ENCODE measurements around the gene CLRN3.
A peak's percentile ranks its signal among the peaks of the same experiment; 100 is the strongest.

CLRN3 gene

DNA sequence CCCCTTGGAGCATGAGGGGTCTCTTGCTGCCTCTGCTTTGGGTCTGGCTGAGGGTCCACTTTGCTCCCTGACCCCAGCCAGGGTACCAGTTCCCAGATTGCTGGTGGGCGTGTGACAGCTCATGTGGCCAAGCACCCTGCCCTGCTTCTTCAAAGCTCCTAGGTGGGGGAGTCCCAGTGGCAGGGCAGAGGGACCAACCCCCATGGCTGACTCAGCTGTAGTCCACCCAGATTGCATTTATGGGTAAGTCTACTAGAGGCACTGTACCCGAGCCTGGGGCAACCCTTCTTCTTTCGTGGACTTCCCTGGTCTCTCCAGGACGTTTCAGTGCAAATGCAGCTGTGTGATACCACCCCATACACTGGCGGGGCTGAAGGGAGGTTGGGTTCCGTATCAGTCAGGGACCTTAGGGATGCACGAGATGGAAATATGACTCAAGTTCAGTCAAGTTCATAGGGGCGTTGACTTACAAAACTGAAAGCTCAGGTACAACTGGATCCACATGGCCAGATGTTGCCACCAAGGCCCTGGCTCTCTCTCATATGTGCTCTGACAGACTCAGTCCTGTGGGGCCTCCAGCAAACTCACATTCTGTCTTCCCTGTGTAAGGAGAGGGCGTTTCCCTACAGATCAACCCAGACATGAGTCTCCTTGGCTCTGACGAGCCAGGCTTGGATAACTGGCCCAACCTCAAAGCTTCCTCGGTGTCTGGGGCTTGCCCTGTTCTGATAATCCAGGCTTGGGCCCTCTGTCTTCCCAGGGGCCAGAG is 27.7 kb upstream of the CLRN3 start:
- TF ChIP-seq, protein P1, sequence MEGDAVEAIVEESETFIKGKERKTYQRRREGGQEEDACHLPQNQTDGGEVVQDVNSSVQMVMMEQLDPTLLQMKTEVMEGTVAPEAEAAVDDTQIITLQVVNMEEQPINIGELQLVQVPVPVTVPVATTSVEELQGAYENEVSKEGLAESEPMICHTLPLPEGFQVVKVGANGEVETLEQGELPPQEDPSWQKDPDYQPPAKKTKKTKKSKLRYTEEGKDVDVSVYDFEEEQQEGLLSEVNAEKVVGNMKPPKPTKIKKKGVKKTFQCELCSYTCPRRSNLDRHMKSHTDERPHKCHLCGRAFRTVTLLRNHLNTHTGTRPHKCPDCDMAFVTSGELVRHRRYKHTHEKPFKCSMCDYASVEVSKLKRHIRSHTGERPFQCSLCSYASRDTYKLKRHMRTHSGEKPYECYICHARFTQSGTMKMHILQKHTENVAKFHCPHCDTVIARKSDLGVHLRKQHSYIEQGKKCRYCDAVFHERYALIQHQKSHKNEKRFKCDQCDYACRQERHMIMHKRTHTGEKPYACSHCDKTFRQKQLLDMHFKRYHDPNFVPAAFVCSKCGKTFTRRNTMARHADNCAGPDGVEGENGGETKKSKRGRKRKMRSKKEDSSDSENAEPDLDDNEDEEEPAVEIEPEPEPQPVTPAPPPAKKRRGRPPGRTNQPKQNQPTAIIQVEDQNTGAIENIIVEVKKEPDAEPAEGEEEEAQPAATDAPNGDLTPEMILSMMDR (IDR thresholded peaks at IDR 0.05; ENCODE audit: low read depth, low read length), result no peak
- H3K4me3 ChIP-seq (ENCODE audit: low read depth, low read length), result no peak overlapping the region
- no peak for DNase-seq (ENCODE audit: low read depth, low spot score)
- in situ Hi-C loops (cut with HindIII; ENCODE audit: low sequenced_read_pairs), result no loop called here

DNA sequence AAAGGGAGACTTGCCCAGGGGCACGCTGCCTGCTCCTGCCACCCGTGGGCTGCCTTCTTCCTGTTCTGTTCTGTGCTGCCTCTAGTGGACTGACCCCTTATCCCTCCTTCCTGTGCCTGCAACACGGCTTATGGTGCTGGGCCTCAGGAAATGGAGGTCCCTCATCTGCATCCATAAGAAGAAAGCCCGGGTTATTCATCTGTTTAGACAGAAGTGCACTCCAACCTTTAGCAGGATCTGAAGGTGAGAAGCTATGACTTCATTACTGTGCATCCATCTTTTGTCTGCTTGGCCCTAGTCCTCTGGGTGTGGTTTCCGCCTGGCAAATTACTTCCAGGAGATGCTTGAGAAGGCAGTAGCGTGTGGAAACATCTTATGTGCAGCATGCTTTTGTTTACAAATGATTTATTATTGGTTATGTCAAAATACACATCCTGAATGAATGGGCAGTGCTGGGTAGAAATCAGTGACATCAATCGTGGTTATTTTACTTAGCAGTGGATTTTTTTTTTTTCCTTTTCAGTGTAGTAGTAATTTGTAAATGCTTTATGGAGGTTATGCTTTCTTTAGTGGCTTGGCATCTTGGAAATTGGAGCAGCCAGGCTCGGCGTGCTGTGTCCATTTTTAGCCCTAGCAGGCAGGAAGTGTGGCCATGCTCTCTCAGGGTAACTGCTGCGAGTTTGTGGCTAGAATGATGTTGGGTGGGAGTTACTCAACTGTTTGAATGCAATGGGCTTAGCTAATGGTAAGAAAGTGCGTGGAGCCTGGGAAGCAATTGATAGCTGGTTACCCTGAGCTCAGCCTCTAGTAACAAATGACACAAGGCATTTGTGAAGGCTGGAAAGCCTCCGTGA is 26.9 kb upstream of the CLRN3 start:
- in situ Hi-C loops (cut with HindIII; ENCODE audit: low sequenced_read_pairs), result no loop called here
- DNase-seq (ENCODE audit: low read depth, low spot score), result peak; percentile 77
- no peak overlapping the region for H3K4me3 ChIP-seq (ENCODE audit: low read depth, low read length)
- TF ChIP-seq, protein P1 (IDR thresholded peaks at IDR 0.05; ENCODE audit: low read depth, low read length), result peak; percentile 36

DNA sequence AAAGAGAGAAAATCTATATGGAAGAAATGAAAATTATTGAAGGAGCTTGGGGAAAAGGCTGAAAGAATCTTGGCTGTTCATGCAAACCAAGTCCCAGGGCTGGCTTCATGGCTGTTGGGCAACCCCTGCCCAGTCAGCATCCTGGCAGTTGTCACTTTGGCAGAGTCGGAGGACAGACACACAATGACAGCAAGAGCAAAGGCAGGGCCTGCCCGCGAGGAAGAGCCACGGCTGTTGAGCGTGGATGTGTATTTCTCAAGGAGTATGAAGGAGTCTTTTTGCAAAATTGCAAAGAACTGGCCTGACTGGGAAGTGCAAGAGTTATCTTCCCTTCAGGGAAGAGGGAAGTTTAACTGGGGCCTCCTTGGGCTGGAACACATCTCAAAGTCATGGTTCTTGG is 25.8 kb upstream of the CLRN3 start:
- TF ChIP-seq, protein P1 (IDR thresholded peaks at IDR 0.05; ENCODE audit: low read depth, low read length), result no peak
- no peak for DNase-seq (ENCODE audit: low read depth, low spot score)
- in situ Hi-C loops (cut with HindIII; ENCODE audit: low sequenced_read_pairs), result no loop called here
- no peak overlapping the region for H3K4me3 ChIP-seq (ENCODE audit: low read depth, low read length)

DNA sequence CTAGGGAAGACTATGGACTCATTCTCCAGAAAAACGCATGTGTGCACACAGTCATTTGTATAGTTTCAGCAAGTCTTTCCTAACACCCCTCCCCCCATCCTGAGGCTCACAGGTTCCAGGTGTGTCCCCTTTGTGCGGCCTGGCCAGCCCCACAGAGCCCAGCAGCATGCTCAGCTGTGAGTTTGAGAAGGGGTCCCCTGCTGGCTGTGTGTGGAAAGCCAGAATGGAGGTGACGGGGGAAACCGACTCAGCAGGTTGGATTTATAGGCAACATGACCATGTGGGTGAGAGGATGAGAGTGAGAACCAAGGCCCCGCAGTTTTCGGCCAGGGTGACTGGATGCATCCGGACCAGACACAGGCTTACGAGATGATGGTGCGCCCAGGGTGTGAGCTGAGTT is 24.1 kb upstream of the CLRN3 start:
- in situ Hi-C loops (cut with HindIII; ENCODE audit: low sequenced_read_pairs), result no loop called here
- TF ChIP-seq, protein P1 (IDR thresholded peaks at IDR 0.05; ENCODE audit: low read depth, low read length), result no peak
- DNase-seq (ENCODE audit: low read depth, low spot score), result no peak
- no peak overlapping the region for H3K4me3 ChIP-seq (ENCODE audit: low read depth, low read length)

DNA sequence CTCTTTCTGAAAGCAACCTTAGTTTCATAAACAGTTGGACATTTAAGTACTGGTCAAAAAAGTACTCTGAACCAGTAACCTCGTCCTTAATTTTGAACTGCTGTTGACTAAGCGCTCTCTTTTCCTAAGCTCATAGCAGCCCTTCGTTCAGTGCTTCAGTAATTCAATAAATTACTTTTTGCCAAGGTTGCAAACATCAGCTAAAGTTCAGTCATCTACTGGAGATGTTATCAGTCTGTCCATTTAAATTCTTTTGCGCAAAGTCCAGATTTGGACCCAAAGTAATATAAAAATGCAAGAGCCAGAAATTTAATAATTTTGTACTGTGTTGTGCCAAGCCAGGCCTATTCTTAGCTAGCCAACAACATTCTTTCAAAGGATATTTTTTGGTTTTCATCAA is 22.6 kb upstream of the CLRN3 start:
- TF ChIP-seq, protein P1 (IDR thresholded peaks at IDR 0.05; ENCODE audit: low read depth, low read length), result no peak
- in situ Hi-C loops (cut with HindIII; ENCODE audit: low sequenced_read_pairs), result no loop called here
- H3K4me3 ChIP-seq (ENCODE audit: low read depth, low read length), result no peak overlapping the region
- no peak for DNase-seq (ENCODE audit: low read depth, low spot score)

DNA sequence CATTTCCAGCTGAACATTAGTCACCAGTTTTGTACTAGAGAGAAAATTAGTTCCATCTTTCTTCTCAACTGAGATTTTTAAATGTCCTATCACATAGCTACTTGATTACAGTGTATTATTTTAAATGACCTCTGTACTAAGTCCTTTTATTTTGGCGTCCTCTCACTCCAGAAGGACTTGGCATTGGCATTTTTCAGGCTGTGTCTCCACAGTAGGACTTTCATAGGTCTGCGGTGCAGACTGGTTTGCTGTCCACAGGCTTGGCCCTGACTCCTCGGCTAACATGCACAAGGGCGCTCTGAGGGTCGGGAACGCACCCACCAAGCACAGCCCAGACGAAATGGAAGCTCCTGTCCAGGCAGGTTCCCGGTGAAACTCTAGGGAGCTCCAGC is 20.6 kb upstream of the CLRN3 start:
- H3K4me3 ChIP-seq (ENCODE audit: low read depth, low read length), result no peak overlapping the region
- in situ Hi-C loops (cut with HindIII; ENCODE audit: low sequenced_read_pairs), result no loop called here
- TF ChIP-seq, protein P1 (IDR thresholded peaks at IDR 0.05; ENCODE audit: low read depth, low read length), result no peak
- DNase-seq (ENCODE audit: low read depth, low spot score), result no peak

Measured in astrocyte of the spinal cord (primary cell).